HG02571 (cell line): ENCODE measurements around the gene PPP1R14D.

Source experiments
- ATAC-seq: cut with Tn5 transposase; IDR thresholded peaks from one replicate; pipeline ENCODE4 v1.9.1; 2021; ENCODE audit warnings: mild to moderate bottlenecking, moderate library complexity; ENCODE audit not compliant: unreplicated experiment

PPP1R14D gene

DNA sequence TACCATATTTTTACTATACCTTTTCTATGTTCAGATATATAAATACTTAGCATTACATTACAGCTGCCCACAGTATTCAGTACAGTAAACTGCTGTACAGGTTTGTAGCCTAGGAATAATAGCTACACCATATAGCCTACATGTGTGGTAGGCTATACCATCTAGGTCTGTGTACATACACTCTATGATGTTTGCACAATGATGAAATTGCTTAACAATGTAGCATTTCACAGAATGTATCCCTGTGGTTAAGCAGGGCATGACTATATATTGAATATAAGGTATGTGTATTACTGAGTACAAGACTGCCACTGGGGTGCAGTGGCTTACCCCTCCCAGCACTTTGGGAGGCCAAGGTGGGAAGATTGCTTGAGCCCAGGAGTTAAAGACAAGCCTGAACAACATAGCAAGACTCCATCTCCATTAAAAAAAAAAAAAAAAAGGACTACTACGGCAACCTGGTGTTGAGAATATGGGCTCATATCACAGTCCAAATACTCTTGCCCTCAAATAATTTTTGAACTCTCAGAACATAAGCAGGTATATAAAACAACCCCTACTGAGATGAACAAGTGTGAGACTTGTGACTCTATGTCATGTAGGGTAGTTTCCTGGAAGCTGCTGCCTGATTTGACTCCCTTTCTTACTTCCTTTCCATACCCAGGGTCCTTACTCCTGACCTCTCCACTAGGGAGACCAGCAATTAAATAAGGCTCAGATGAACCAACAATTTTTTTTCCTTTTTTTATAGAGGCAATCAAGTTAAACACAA lies 4.8 kb downstream of the PPP1R14D start:
- ATAC-seq: no peak

- ATAC-seq: no peak
These were observed 7.3 kb downstream of the PPP1R14D start for GRCh38 chr15:40821195-40821594.

- no peak for ATAC-seq
These were observed 9.5 kb downstream of the PPP1R14D start for GRCh38 chr15:40819048-40819447.

- no peak for ATAC-seq
These were observed 13.3 kb downstream of the PPP1R14D start for GRCh38 chr15:40815042-40815698.

DNA sequence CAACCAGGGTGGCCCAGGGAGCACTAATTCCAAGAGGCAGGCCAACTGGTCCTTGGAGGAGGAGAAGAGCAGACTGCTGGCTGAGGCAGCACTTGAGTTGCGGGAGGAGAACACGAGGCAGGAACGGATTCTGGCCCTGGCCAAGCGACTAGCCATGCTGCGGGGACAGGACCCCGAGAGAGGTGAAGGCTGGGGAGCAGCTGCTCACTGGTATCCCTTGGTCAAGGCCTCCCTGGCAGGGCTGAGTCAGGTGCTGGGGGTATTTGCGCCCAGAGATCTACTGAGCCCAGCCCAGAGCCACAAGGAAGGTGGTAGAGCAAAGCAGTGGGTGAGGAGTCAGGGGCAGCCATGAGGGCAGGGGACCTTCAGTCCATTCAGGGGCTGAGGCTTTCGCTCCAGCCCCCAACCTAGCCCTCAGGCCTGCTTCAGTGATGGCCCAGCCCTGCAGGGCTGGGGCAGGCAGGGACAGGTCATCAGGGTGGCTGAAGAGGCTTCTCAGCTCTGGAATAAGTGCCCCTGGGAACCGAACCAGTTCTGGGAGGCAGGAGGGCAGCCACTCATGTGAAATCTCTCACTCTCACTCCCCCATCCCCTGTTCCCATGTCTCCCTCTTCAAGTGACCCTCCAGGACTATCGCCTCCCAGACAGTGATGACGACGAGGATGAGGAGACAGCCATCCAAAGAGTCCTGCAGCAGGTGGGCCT lies 15.6 kb downstream of the PPP1R14D start:
- ATAC-seq: no peak

GRCh38 chr15:40808861-40809450 lies 19.6 kb downstream of the PPP1R14D start:
- ATAC-seq: no peak

DNA sequence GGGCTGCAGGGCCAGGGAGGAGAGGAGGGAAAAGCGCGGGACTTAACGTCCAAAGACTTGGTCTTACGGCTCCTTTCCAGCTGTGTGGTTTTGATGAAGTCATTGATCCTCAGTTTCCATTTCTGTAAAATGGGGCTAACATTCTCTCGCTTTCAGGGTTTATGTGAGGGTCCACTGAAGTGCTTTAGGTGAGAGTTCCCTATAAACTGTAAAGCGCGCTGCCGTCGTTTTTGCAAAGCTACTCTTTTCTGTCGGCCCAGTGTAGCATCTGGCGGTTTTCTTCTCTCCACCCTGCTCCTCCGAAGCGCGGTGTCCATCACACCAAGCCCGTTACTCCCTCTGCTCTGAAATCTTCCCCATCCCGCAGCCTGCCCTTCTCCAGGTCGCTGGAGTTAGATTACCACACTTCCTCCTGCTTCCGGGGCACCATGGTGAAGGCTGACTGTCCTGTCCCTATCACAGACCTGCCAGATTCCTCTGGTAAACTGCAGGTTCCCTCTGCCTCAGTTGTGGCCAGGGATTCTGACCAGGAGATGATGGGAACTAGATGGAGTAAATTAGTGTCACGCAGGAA lies 20.5 kb downstream of the PPP1R14D start:
- no peak for ATAC-seq

DNA sequence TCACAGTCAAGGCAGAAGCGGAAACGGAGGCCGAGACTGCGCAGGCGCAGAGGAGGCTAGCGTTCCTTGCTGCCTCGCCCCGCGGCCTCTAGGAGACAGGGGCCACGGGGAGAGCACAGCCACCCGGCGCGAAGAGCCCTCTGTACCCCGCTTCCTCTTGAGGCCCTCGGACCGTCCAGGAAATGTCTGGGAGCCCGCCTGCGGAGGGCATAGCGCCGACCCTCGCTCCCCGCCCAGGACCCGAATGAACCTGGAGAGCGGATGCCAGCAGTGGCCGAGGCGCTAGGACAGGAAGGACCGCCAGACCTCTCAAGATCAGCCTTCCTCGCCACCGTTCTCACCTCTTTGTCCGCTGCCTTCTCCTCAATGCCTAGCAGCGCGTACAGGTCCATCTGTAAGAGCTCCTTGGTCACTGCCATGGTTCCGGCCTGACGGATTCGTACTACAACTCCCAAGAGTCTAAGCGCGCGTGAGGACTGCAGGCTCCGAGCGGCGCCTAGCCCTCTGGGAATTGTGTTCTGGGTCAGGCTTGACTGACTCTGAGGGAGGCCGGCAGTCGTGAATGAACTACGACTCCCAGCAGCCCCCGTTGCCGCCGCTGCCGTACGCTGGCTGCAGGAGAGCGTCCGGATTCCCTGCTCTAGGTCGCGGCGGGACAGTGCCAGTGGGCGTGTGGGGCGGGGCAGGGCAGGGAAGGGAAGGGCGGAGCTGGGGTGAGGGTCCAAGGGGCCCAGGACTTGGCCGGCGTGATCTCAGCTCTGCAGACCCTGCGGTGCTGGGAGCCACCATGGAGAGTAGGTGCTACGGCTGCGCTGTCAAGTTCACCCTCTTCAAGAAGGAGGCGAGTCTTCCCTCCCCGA lies 21.2 kb downstream of the PPP1R14D start, which contains the start of the genes DNAJC17 and ZFYVE19:
Gene DNAJC17 (minus strand): TSS at position 446 of the 860 bp plus-strand sequence. CDS start 27 bp downstream, at position 419.
Gene ZFYVE19 (plus strand): TSS at position 62 of the 860 bp plus-strand sequence. CDS start 501 bp downstream, at position 563.
- peak; percentile 93 for ATAC-seq

- ATAC-seq: no peak
These were observed 21.9 kb downstream of the PPP1R14D start for GRCh38 chr15:40806672-40807027.

DNA sequence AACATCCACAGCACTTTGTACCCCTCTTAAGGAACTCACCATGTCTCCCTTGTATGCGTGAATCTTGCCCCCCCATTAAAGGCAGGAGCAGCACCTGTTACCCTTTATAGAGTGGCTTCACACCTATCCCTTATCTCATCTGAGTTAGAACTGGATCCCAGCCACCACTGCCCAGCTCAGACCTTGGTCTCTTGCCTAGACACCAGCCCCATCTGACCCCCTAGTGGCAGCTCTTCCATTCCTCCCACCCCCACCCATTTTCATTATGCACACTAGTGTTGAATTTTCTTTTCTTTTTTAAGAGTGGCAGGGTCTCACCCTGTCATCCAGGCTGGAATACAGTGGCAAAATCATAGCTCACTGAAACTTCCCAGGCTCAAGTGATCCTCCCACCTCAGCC lies 24.8 kb downstream of the PPP1R14D start:
- no peak for ATAC-seq

GRCh38 chr15:40803076-40803475 lies 25.4 kb downstream of the PPP1R14D start:
- ATAC-seq: no peak

GRCh38 chr15:40799523-40799922 lies 29.0 kb downstream of the PPP1R14D start:
- ATAC-seq: no peak

GRCh38 chr15:40796512-40796911 lies 32.0 kb downstream of the PPP1R14D start:
- ATAC-seq: no peak

GRCh38 chr15:40796041-40796440 lies 32.5 kb downstream of the PPP1R14D start:
- no peak for ATAC-seq

DNA sequence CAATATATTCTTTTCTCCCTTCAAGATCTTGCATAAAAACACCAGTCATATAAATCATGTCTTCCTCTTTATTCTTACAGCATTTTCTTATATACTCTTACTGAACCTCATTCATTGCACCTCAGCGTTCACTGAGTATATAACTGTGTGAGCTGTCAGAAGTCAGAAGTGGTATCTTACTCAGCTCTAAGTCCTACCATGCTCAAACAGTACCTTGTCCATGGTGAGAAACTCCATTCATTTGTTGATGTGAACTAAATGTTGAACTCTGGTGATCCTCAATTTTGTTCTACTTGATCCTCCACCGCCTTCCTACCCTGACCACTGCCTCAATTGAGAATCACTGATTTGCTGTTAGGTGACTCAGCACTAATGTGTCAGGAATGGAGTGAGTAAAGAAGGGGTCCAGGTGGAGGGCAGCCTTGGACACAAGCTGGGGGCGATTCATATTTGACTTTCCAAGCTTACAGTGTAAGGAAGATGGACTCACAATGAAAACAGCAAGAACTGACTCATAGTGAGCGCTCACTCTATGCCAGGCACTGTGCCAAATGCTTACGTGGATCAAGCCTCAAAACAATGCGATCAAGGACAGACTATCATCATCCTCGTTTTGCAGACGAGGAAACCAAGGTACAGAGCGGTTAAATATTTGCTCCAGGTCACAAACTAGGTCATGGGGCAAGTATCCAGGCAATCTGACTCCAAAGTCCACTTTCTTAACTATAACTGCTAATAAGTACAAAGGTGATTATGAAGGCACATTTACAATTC lies 35.1 kb downstream of the PPP1R14D start:
- ATAC-seq: no peak

GRCh38 chr15:40792394-40792793 lies 36.1 kb downstream of the PPP1R14D start:
- no peak for ATAC-seq

DNA sequence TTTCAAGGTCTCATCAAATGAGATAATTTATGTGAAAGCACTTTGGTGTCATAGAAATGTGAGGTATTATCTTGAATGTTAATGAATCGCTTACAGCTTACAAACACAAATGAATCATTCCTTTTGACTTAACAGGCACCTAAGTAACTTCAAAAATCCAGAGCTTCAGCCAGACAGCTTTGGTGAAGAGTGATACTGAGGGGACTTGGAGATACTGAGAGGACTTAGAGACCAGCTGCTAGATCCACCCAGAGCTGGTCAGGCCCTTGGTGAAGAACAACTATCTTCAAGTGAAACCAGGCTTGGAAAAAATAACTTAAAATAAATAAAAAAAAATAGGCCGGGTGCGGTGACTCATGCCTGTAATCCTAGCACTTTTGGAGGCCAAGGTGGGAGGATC lies 37.8 kb downstream of the PPP1R14D start:
- ATAC-seq: no peak

- no peak for ATAC-seq
These were observed 38.5 kb downstream of the PPP1R14D start for GRCh38 chr15:40789999-40790398.

GRCh38 chr15:40789119-40789518 lies 39.4 kb downstream of the PPP1R14D start:
- no peak for ATAC-seq
